HFFc6 (cell line): ENCODE data around the gene OR8U1. TPM values are rescaled to one million over a fixed set of nuclear protein-coding genes. Genes with fewer than 3 reads are reported as not detected.

ENCODE experiments used
- DNase-seq: peaks from one replicate; pipeline ENCODE4 v3.0.0-alpha.2; 2018
- H3K27ac Mint-ChIP-seq: 2 replicates; pipeline ENCODE4 v1.8.0; 2020; ENCODE audit warnings: mild to moderate bottlenecking, mixed read lengths
- H3K27me3 Mint-ChIP-seq: 2 replicates; pipeline ENCODE4 v1.8.0; 2021; ENCODE audit warnings: mild to moderate bottlenecking, moderate library complexity, mixed read lengths; ENCODE audit not compliant: insufficient read depth
- H3K36me3 Mint-ChIP-seq: 2 replicates; pipeline ENCODE4 v1.8.0; 2021; ENCODE audit warnings: low read depth, mixed read lengths
- H3K4me1 Mint-ChIP-seq: 2 replicates; pipeline ENCODE4 v1.8.0; 2020; ENCODE audit warnings: low read depth, mixed read lengths
- H3K4me3 Mint-ChIP-seq: 2 replicates; pipeline ENCODE4 v1.8.0; 2020; ENCODE audit warnings: mild to moderate bottlenecking, moderate library complexity, mixed read lengths
- H3K9me3 Mint-ChIP-seq: 2 replicates; pipeline ENCODE4 v1.8.0; 2020; ENCODE audit warnings: mild to moderate bottlenecking, mixed read lengths
- CTCF ChIP-seq: fragments of 200-600 bp; sonication (generic); IDR thresholded peaks from 2 replicates; pipeline ENCODE4 v1.5.0; 2021; ENCODE audit warnings: antibody characterized with exemption, mild to moderate bottlenecking
- total RNA-seq, 6 experiments: library from RNA; stranded (reverse); fragmentation: NEBNext Ultra II Directional; extraction: Animal tissue kit (Norgen Biotek cat#: 25700); gene quantifications; 2 replicates in 1 of 6; 3 replicates in 5 of 6; pipeline ENCODE4 v1.2.3, GENCODE V29; 2021

The OR8U1 gene
- total RNA-seq, 6 experiments from 2014 or later: not detected

- no peaks in the 10 kb centered on the region for H3K27me3 Mint-ChIP-seq
- H3K36me3 Mint-ChIP-seq: no peaks in the 10 kb centered on the region
- no peak overlapping the region for H3K4me3 Mint-ChIP-seq
- no peak for TF ChIP-seq CTCF
- no peaks in the 10 kb centered on the region for H3K4me1 Mint-ChIP-seq
- peaks cover 39% of the 10 kb centered on the region for H3K9me3 Mint-ChIP-seq
- no peak for DNase-seq
- H3K27ac Mint-ChIP-seq: no peak overlapping the region
Observed at GRCh38 chr11:56410801-56411200, 35.4 kb downstream of the OR8U1 start.

- H3K27me3 Mint-ChIP-seq: peaks cover under 1% of the 10 kb centered on the region; the same call in 1 of the 2 replicates
- H3K4me3 Mint-ChIP-seq: no peak within 1 kb of the TSS
- H3K9me3 Mint-ChIP-seq: peaks cover 34% of the 10 kb centered on the region
- no peaks in the 10 kb centered on the region for H3K4me1 Mint-ChIP-seq
- TF ChIP-seq CTCF: no peak
- H3K36me3 Mint-ChIP-seq: no peaks in the 10 kb centered on the region
- DNase-seq: no peak
- no peak within 1 kb of the TSS for H3K27ac Mint-ChIP-seq
Observed at GRCh38 chr11:56412396-56412795, 37.0 kb downstream of the OR8U1 start, which contains the start of gene OR5AL1. OR5AL1 (plus strand) TSS chr11:56412696.

Other genes with a start within 250 kb of the OR8U1 start
- not detected for gene OR8J3, start 235.4 kb upstream of the OR8U1 start, total RNA-seq
- gene OR8K5, start 215.3 kb upstream of the OR8U1 start, total RNA-seq: not detected
- not detected for gene OR5J2, start 199.0 kb upstream of the OR8U1 start, total RNA-seq
- gene OR5T2, start 141.4 kb upstream of the OR8U1 start, total RNA-seq: not detected
- not detected for gene OR5T3, start 123.4 kb upstream of the OR8U1 start, total RNA-seq
- not detected for gene OR5T1, start 101.5 kb upstream of the OR8U1 start, total RNA-seq
- not detected for gene OR8H1, start 83.4 kb upstream of the OR8U1 start, total RNA-seq
- gene OR8K3, start 60.5 kb upstream of the OR8U1 start, total RNA-seq: not detected
- not detected for gene OR8K1, start 29.6 kb upstream of the OR8U1 start, total RNA-seq
- not detected for gene OR8J1, start 21.3 kb upstream of the OR8U1 start, total RNA-seq
- gene OR5AL1, start 37.1 kb downstream of the OR8U1 start, total RNA-seq: not detected
- gene OR5M3, start 97.7 kb downstream of the OR8U1 start, total RNA-seq: not detected
- not detected for gene OR5M8, start 115.7 kb downstream of the OR8U1 start, total RNA-seq
- not detected for gene OR5M11, start 167.6 kb downstream of the OR8U1 start, total RNA-seq
- not detected for gene OR5M10, start 202.1 kb downstream of the OR8U1 start, total RNA-seq
- gene OR5M1, start 239.2 kb downstream of the OR8U1 start, total RNA-seq: not detected